GM23338 (cell line): Measurements from ENCODE around the gene DUOX1. TPM values are rescaled to one million over a fixed set of nuclear protein-coding genes. Genes with fewer than 3 reads are reported as not detected.

Source experiments
- ATAC-seq: fragments of 200-7000 bp; cut with Tn5 transposase; 3 replicates; pipeline ENCODE4 v1.9.1; 2020
- DNase-seq: peaks from one replicate; pipeline ENCODE4 v3.0.0-alpha.2; 2015; ENCODE audit warnings: low spot score
- H2AFZ ChIP-seq: fragments of 200-600 bp; sonication (generic); 2 replicates; pipeline ENCODE4 v1.8.0; 2016; ENCODE audit warnings: antibody characterized with exemption, mild to moderate bottlenecking, moderate library complexity
- H3F3A ChIP-seq: fragments of 200-600 bp; sonication (generic); replicated peaks from 2 replicates; pipeline ENCODE4 v1.8.0; 2017; ENCODE audit warnings: antibody characterized with exemption, mixed run types, low read depth
- H3K27ac ChIP-seq: fragments of 200-600 bp; sonication (generic); 2 replicates; pipeline ENCODE4 v1.6.1; 2016; ENCODE audit warnings: low read depth
- H3K27me3 ChIP-seq: fragments of 200-600 bp; sonication (generic); 2 replicates; pipeline ENCODE4 v1.8.0; 2016; ENCODE audit warnings: mild to moderate bottlenecking, mixed run types, moderate library complexity; ENCODE audit not compliant: insufficient read depth
- H3K36me3 ChIP-seq: fragments of 200-600 bp; sonication (generic); 2 replicates; pipeline ENCODE4 v1.8.0; 2016; ENCODE audit warnings: mild to moderate bottlenecking; ENCODE audit not compliant: insufficient read depth
- H3K4me1 ChIP-seq: fragments of 200-600 bp; sonication (generic); 2 replicates; pipeline ENCODE4 v1.8.0; 2016; ENCODE audit warnings: mild to moderate bottlenecking, moderate library complexity; ENCODE audit not compliant: insufficient read depth
- H3K4me2 ChIP-seq: fragments of 200-600 bp; sonication (generic); 2 replicates; pipeline ENCODE4 v1.7.1; 2017; ENCODE audit warnings: mixed run types
- H3K4me3 ChIP-seq: fragments of 200-600 bp; sonication (generic); 2 replicates; pipeline ENCODE4 v1.6.1; 2016; ENCODE audit warnings: mixed run types
- H3K79me2 ChIP-seq: fragments of 200-600 bp; sonication (generic); replicated peaks from 2 replicates; pipeline ENCODE4 v1.8.0; 2017; ENCODE audit warnings: mild to moderate bottlenecking; ENCODE audit not compliant: insufficient read depth
- H3K9me2 ChIP-seq: fragments of 200-600 bp; sonication (generic); 2 replicates; pipeline ENCODE4 v1.8.0; 2017; ENCODE audit not compliant: insufficient read depth
- H4K20me1 ChIP-seq: fragments of 200-600 bp; sonication (generic); replicated peaks from 2 replicates; pipeline ENCODE4 v1.8.0; 2017; ENCODE audit warnings: mild to moderate bottlenecking; ENCODE audit not compliant: insufficient read depth
- H3K27ac Mint-ChIP-seq: 2 replicates; pipeline ENCODE4 v1.8.0; 2020; ENCODE audit warnings: inconsistent platforms, mild to moderate bottlenecking, moderate library complexity, mixed read lengths
- H3K27me3 Mint-ChIP-seq: 3 replicates; pipeline ENCODE4 v1.8.0; 2022; ENCODE audit warnings: low read depth, mild to moderate bottlenecking, moderate library complexity, mixed read lengths, inconsistent platforms; ENCODE audit not compliant: insufficient read depth, poor library complexity
- H3K36me3 Mint-ChIP-seq: 3 replicates; pipeline ENCODE4 v1.8.0; 2021; ENCODE audit warnings: low read depth, mild to moderate bottlenecking, inconsistent platforms, moderate library complexity, mixed read lengths
- H3K4me1 Mint-ChIP-seq: 3 replicates; pipeline ENCODE4 v1.8.0; 2020; ENCODE audit warnings: mild to moderate bottlenecking, inconsistent platforms, mixed read lengths
- H3K4me3 Mint-ChIP-seq: 3 replicates; pipeline ENCODE4 v1.8.0; 2021; ENCODE audit warnings: moderate library complexity, mild to moderate bottlenecking, inconsistent platforms, mixed read lengths
- H3K9me3 Mint-ChIP-seq: 3 replicates; pipeline ENCODE4 v1.8.0; 2020; ENCODE audit warnings: moderate library complexity, mild to moderate bottlenecking, inconsistent platforms, mixed read lengths
- CTCF ChIP-seq, 2 experiments: fragments of 200-600 bp in 1 of 2; sonication (generic) in 1 of 2; conservative IDR thresholded peaks; 2 replicates each; pipeline versions ENCODE4 v1.5.1 to v1.6.1; 2016 to 2017; ENCODE audit warnings: antibody characterized with exemption in 2 of 2, low read depth in 2 of 2, mild to moderate bottlenecking in 2 of 2, moderate library complexity in 1 of 2
- EZH2 ChIP-seq: fragments of 200-600 bp; sonication (generic); IDR thresholded peaks from one replicate; pipeline ENCODE4 v1.8.0; 2017; ENCODE audit warnings: antibody characterized with exemption, mild to moderate bottlenecking, low read depth; ENCODE audit not compliant: unreplicated experiment
- EZH2phosphoT487 ChIP-seq: fragments of 200-600 bp; sonication (generic); IDR thresholded peaks from one replicate; pipeline ENCODE4 v1.8.1; 2018; ENCODE audit warnings: antibody characterized with exemption; ENCODE audit not compliant: unreplicated experiment
- ZNF114 ChIP-seq: fragments of 250-450 bp; sonication (Bioruptor Pico); IDR thresholded peaks from 2 replicates; pipeline ENCODE4 v1.5.0; 2020; ENCODE audit warnings: mild to moderate bottlenecking, moderate library complexity
- ZNF331 ChIP-seq: fragments of 250-450 bp; sonication (Bioruptor Pico); IDR thresholded peaks from 2 replicates; pipeline ENCODE4 v1.5.0; 2020; ENCODE audit warnings: low read depth, mild to moderate bottlenecking, moderate library complexity
- polyA plus RNA-seq: library from polyadenylated mRNA; unstranded; fragments of >200 nt; fragmentation: Nextera tagmentation; extraction: Ambion mirVana; gene quantifications from 2 replicates; pipeline ENCODE4 v1.2.1, GENCODE V29; 2016
- total RNA-seq: library from RNA; depleted of rRNA; stranded (reverse); fragments of >200 nt; shearing (Covaris generic); gene quantifications from 2 replicates; pipeline ENCODE4 v1.2.3, GENCODE V29; 2014

DUOX1 gene
- total and polyA plus RNA-seq, 2 experiments from 2014 or later = 0.69 to 0.73 TPM

- Histone ChIP-seq H3K27ac (no peak within 1 kb of the TSS), H3K9me2 (no peaks in the 10 kb centered on the region), H3K27me3 (peaks cover 98% of the 10 kb centered on the region), H4K20me1 (peaks cover 4% of the 10 kb centered on the region; the same call in 1 of the 2 replicates), H3K4me3 (peak within 1 kb of the TSS; percentile 58), H3K4me2 (peak within 1 kb of the TSS; percentile 88), H3K4me1 (peaks cover 40% of the 10 kb centered on the region), H3K79me2 (no peaks in the 10 kb centered on the region), H2AFZ (peak within 1 kb of the TSS; percentile 93), H3K36me3 (no peaks in the 10 kb centered on the region), H3F3A (no peaks in the 10 kb centered on the region)
- TF ChIP-seq EZH2 (peak; percentile 67), ZNF331 (CRISPR knock-in tag) (no peak), CTCF (conservative IDR thresholded peaks at IDR 0.05; ENCODE audit: low read depth in 2 of 2) (no peak), EZH2phosphoT487 (peak; percentile 65)
- peak; percentile 0; the same call in 1 of the 3 replicates for ATAC-seq
- Mint-ChIP-seq H3K27me3 (peaks cover 87% of the 10 kb centered on the region), H3K4me1 (peaks cover 27% of the 10 kb centered on the region), H3K36me3 (no peaks in the 10 kb centered on the region; the same call in 2 of the 3 replicates), H3K9me3 (peaks cover 12% of the 10 kb centered on the region), H3K27ac (no peak within 1 kb of the TSS), H3K4me3 (peak within 1 kb of the TSS; percentile 58)
- DNase-seq = peak; percentile 31
Measured at GRCh38 chr15:45114076-45114750, 15.6 kb upstream of the DUOX1 start, which contains the start of the genes DUOX2 and DUOXA2. DUOX2 (minus strand) TSS chr15:45114172; CDS start chr15:45113411, 761 bp downstream. DUOXA2 (plus strand) TSS chr15:45114326; CDS start chr15:45114606, 280 bp downstream.

- TF ChIP-seq EZH2 = peak; percentile 88
- TF ChIP-seq EZH2phosphoT487 = peak; percentile 14
- no peak for TF ChIP-seq ZNF331 (CRISPR knock-in tag)
- no peaks in the 10 kb centered on the region for H3K9me2 ChIP-seq
- Mint-ChIP-seq H3K36me3 (no peaks in the 10 kb centered on the region; the same call in 2 of the 3 replicates), H3K27me3 (peaks cover 85% of the 10 kb centered on the region), H3K27ac (no peak overlapping the region), H3K4me3 (peak overlapping the region; percentile 58), H3K4me1 (peaks cover 27% of the 10 kb centered on the region), H3K9me3 (peaks cover 12% of the 10 kb centered on the region)
- H3K79me2 ChIP-seq = no peaks in the 10 kb centered on the region
- H3K4me2 ChIP-seq = peak overlapping the region; percentile 88; the same call in 1 of the 2 replicates
- ATAC-seq (no peak), DNase-seq (no peak)
- H3K36me3 ChIP-seq = no peaks in the 10 kb centered on the region
- peaks cover 4% of the 10 kb centered on the region; the same call in 1 of the 2 replicates for H4K20me1 ChIP-seq
- no peak overlapping the region for H2AFZ ChIP-seq
- peak overlapping the region; percentile 58; the same call in 1 of the 2 replicates for H3K4me3 ChIP-seq
- peaks cover 40% of the 10 kb centered on the region for H3K4me1 ChIP-seq
- H3F3A ChIP-seq = no peaks in the 10 kb centered on the region
- H3K27ac ChIP-seq = no peak overlapping the region
- H3K27me3 ChIP-seq = peaks cover 98% of the 10 kb centered on the region
Measured at GRCh38 chr15:45114751-45115085, 15.1 kb upstream of the DUOX1 start.

- Mint-ChIP-seq H3K27ac (no peak overlapping the region), H3K27me3 (peaks cover 82% of the 10 kb centered on the region), H3K4me3 (no peak overlapping the region), H3K36me3 (no peaks in the 10 kb centered on the region; the same call in 2 of the 3 replicates), H3K9me3 (peaks cover 12% of the 10 kb centered on the region), H3K4me1 (peaks cover 27% of the 10 kb centered on the region)
- Histone ChIP-seq H3F3A (no peaks in the 10 kb centered on the region), H3K4me1 (peaks cover 40% of the 10 kb centered on the region), H3K27ac (no peak overlapping the region), H4K20me1 (peaks cover 4% of the 10 kb centered on the region; the same call in 1 of the 2 replicates), H3K36me3 (no peaks in the 10 kb centered on the region), H3K79me2 (no peaks in the 10 kb centered on the region), H3K4me2 (no peak overlapping the region), H3K27me3 (peaks cover 94% of the 10 kb centered on the region), H3K9me2 (no peaks in the 10 kb centered on the region), H2AFZ (no peak overlapping the region), H3K4me3 (0 out of 2 replicates have a peak overlapping the region, but pooled peaks have one; percentile 23)
- ATAC-seq = no peak
- no peak for DNase-seq
- TF ChIP-seq ZNF114 (CRISPR knock-in tag) (no peak), EZH2 (peak; percentile 85)
Measured at GRCh38 chr15:45115312-45115820, 14.4 kb upstream of the DUOX1 start.
